ENCODE measurements around the gene PIAS1.
"Not testable (repeated sequence)": the region's sequence is repeated elsewhere in the genome, so short reads cannot be mapped to it uniquely, and the experiment has no call there.

The PIAS1 gene

DNA sequence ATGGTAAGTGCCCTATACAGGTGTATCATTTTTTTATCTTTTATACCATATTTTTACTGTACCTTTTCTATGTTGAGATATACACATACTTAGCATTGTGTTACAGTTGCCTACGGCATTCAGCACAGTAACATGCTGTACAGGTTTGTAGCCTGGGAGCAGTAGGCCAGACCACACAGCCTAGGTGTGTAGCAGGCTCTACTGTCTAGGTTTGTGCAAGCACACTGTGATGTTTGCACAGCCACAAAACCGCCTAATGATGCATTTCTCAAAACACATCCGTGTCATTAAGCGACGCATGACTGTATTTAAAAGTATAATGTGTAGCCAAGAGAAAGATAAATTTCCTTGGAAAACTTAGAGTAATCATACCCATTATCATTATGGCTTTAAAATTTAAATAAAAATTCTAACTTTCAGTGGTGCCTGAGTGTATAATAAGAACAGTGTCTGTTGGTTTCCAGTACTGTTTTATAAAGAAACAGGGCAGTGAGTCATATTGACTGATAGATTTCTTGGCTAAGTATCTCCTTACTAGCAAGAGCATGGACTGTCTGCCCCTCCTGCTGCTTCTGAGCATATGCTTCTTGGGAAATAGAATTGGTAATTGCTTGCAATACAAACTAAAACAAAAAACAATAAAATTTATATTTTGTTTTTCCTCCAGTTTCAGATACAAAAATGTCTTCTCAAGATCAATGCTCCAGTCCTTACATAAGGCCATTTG is 132.7 kb downstream of the PIAS1 start:
- DNase-seq: no peak

DNA sequence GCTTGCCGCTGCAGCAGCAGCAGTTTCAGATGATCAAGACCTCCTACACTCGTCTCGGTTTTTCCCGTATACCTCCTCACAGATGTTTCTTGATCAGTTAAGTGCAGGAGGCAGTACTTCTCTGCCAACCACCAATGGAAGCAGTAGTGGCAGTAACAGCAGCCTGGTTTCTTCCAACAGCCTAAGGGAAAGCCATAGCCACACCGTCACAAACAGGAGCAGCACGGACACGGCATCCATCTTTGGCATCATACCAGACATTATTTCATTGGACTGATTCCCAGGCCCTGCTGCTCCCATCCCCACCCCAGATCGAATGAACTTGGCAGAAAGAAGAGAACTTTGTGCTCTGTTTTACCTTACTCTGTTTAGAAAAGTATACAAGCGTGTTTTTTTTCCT is 133.4 kb downstream of the PIAS1 start:
- DNase-seq: no peak

- DNase-seq: no peak
Observed at GRCh38 chr15:68188647-68189046, 134.5 kb downstream of the PIAS1 start.

GRCh38 chr15:68190048-68190447 is 135.9 kb downstream of the PIAS1 start:
- DNase-seq: no peak

DNA sequence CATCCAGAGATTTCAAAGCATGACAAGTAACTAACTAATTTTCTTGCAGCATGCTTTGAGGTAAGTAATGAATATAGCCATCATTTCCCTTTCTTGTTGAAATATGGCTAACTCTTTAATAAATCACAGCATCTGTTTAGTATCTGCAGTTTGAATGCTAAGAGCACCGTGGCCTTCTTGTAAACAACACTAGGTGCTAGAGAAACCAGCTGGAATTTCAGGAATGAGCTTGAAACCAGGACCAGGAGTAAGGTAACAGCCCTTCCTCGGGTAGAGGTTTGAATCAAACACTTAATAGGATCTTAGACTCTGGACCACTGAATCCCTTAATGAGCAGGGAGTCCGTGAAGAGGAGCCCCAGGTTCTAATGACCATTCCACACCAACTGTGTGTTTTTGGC is 137.4 kb downstream of the PIAS1 start:
- DNase-seq: no peak

DNA sequence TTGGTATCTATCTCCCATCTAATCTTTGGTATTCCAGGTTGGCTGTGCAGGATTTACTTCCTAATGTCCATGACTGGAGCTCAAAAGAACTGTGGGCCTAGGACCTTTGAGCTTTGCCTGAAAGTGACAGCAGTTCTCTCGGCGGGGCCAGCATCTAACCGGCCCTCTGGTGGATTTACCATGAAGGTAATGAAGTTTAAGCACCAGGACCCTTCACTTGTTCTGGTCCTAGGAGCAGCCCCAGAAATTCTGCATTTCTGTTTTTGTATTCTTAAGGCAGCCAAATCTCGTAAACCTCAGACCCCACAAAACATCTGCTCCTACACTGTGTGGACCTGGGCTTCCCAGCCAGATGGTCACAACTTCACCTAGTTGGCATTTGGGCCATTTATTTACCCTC is 138.0 kb downstream of the PIAS1 start:
- DNase-seq: no peak

DNA sequence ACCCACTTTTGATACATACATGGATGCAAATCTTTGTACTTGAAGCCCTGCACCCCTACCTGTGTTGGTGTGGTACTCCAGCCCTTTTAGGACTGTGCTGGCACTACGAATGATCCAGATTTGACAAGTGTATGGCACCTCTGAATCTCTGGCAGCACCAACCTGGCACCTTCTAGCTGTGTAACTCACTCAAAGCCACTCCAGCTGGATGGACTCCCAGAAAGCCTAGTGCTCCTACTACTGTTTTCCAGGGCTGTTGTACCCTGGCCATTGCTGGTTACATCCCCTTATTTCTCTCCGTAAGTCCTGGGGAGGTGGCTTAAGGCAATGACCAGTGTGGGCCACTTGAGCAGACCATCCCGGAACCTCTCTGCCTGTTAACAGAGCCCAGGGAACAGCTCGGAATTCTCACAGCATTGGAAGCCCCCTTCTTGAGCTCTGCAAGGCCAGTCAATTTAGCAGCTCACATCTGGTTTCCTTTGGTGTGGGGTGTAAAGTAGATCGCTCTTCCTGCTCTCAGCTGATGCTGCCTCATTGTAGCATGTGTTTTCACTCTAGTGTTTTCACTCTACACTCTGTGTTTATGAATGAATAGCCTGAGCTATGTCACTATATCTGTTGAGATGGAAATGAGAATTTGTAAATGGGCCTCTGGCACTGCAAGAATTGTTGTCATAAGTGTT is 138.8 kb downstream of the PIAS1 start:
- DNase-seq: no peak

GRCh38 chr15:68195336-68196112 is 141.4 kb downstream of the PIAS1 start:
- no peak for DNase-seq

GRCh38 chr15:68196445-68197169 is 142.5 kb downstream of the PIAS1 start:
- DNase-seq: no peak

DNA sequence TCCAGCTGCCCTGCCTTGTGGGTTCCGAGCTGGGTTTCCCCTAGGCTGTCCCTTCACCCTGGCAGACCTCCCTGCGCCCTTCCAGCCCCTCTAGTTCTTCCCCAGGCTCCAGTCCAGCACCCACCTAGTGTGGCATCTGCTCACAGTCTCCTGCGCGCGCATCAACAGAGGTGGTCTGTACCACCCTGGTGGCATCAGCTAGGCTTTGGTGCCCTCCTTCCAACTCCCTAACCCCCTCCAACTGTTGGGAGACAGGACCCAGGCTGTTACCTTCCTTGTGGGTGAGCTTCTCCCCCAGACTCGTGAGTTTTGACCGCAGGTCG is 143.0 kb downstream of the PIAS1 start:
- DNase-seq: no peak

DNA sequence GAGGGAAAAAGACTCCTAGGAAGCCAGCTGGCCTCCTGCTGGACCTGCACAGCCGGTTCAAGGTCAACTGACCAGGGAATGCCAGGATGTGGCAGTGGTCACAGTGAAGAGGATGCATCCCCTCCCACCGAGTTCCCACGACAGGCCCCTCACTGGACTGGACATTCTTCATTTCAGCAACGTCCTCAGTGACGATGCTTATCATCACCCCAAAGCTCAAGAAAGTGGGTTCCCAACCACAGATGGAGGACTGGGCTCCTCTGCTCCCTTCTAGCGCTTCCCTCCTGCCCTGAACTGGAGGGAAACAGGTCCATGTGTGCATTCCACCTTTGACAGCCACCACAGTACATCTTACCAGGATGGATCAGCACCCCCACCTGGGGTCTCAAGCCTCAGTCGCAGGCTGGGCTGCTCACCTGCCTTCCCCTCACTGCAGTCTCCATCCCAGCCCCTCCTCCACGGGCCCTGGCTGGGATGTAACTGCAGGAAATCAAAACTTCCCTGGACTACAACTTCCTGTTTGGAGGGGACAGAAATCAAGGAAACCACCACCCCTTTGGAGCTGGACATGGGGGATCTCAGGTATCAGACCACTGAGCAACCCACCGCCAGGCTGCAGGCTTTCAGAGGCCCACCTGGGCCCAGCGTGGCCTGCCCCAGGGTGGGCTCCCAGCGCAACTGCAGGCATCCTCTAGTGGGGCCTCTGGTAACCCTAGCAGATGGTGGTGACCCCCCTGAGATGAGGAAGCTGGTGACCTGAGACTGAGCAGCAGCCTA is 143.7 kb downstream of the PIAS1 start:
- DNase-seq: no peak

- no peak for DNase-seq
Observed at GRCh38 chr15:68199340-68199739, 145.2 kb downstream of the PIAS1 start.

- DNase-seq: no peak
Observed at GRCh38 chr15:68200016-68200861, 146.1 kb downstream of the PIAS1 start.

DNA sequence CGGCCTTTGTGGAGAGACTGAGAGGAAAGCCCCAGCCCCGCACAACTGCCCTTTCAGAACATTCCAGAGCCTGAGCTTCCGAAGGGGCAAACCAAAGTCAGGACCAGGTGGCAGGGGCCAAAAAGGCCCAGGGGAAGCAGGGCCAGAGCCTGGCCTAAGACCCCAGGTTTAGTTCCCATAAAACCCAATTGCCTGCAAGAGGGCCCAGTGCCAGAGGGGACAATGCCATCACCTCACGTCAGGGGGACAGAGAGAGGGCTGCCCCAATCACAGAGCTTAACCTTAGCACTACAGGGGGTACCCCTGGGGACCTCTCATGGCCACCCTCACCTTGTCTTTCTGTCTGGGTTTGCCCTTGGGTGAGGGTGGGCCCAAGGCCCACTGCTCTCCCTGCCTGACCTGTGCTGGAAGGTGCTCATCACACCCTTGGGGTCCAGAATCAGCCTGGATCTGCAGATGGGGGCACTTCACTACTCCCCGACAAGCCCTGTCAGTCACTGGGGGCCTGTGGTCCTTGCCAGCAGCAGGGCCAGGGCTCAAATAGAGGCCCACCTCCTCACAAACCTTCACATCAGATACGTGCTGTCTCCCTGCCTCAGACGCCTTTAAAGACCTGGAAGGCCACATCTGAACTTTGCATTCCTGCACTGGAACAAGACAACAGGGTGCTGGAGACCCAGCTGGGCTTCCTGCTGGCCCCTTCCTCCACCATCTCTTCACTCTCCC is 147.2 kb downstream of the PIAS1 start:
- DNase-seq: no peak

DNA sequence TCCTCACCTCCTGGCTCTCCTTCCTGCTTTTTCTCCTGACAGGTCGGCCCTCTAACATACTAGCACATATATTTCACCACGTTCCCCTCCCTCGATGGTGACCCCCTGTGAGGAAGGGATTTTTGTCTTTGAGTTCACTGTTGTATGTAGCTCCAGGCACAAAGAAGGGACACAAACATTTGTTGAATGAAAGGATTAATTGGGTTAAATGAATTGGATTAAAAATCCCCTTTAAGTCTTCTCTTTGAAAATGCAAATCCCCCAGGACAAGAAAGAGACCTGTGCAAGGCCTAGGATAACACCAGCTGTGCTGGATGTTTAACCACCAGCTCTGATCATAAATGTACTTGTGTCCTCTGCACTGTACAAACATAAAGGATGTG is 147.8 kb downstream of the PIAS1 start:
- DNase-seq: no peak

DNA sequence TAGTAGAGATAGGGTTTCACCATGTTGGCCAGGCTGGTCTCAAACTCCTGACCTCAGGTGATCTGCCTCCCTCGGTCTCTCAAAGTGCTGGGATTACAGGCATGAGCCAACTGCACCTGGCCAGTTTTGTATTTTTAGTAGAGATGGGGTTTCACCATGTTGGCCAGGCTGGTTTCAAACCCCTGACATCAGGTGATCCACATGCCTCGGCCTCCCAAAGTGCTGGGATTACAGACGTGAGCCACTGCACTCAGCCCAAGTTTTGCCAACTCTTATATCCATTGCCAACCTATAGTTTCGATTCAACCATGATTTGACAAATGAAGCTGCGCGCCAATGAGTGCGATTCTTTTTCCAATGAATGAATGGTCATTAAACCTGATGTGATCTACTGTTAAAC is 148.9 kb downstream of the PIAS1 start:
- not testable (repeated sequence) for DNase-seq

DNA sequence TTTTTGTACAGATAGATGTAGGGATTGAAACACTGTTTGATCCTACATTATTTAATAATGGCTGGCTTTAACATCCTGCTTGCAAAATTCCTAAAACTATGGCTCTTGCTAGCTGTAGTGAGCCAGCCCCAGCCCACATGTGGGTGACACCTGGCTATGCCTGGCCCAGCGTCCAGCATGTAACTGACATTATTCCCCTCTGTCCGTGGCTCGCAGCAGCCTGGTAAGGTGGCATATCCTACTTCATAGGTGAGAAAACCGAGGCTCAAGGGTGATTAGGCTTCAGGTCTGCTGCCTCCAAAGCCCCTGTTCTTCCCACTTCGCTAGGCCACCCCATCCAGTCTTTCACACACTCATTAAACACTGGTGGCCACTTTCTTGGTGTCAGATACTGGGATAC is 149.4 kb downstream of the PIAS1 start:
- no peak for DNase-seq

- DNase-seq: no peak
Observed at GRCh38 chr15:68203956-68204355, 149.8 kb downstream of the PIAS1 start.

DNA sequence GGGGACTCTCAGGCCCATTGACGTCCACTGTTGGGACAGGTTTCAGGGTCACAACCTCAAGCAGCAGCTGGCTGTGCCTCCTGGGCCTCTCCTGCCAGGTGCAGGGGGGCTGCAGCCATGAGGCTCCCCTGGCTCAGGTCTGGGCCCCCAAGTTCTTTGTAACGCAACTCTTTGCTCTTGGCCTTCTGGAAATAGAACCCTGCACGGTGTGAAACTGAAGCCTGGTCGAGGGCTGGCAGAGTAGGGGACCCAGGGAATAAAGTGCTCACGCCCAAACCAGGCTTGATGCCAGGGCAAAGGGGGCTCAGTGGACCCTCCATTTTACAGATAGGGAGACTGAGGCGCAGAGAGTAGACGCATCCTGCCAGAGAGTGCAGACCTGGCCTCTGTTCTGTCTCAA is 150.2 kb downstream of the PIAS1 start:
- no peak for DNase-seq

GRCh38 chr15:68204776-68205557 is 150.9 kb downstream of the PIAS1 start, which contains the start of gene CALML4:
Gene CALML4 (minus strand): TSS chr15:68205332. CDS start chr15:68205247, 85 bp downstream.
- peak; percentile 46 to 58 for DNase-seq

Data from Kasumi-1 (cell line).